SK-N-SH treated with all-trans-retinoic acid at 6 μM for 48 hours (cell line): ENCODE data around the gene ATP6V0B.

Experiments
- ESRRG ChIP-seq: fragments of 250-450 bp; sonication (Bioruptor Pico); IDR thresholded peaks from 2 replicates; pipeline ENCODE4 v1.6.1; 2021; ENCODE audit warnings: mild to moderate bottlenecking
- GLIS3 ChIP-seq: fragments of 250-450 bp; sonication (Bioruptor Pico); IDR thresholded peaks from 2 replicates; pipeline ENCODE4 v1.5.0; 2020; ENCODE audit warnings: mild to moderate bottlenecking, moderate library complexity
- OSR1 ChIP-seq: fragments of 250-450 bp; sonication (Bioruptor Pico); IDR thresholded peaks from 2 replicates; pipeline ENCODE4 v1.8.0; 2022; ENCODE audit warnings: moderate library complexity, mild to moderate bottlenecking, inconsistent platforms
- TCF4 ChIP-seq: fragments of 250-450 bp; sonication (Bioruptor Pico); IDR thresholded peaks from 2 replicates; pipeline ENCODE4 v1.8.0; 2021; ENCODE audit warnings: mild to moderate bottlenecking, moderate library complexity, borderline replicate concordance
- ZC3H10 ChIP-seq: fragments of 250-450 bp; sonication (Bioruptor Pico); IDR thresholded peaks from 2 replicates; pipeline ENCODE4 v1.5.1; 2021; ENCODE audit warnings: mild to moderate bottlenecking, moderate library complexity
- ZFP30 ChIP-seq: fragments of 450-650 bp; formaldehyde crosslinking; IDR thresholded peaks from 2 replicates; pipeline ENCODE4 v1.5.0; 2022; ENCODE audit warnings: mild to moderate bottlenecking, moderate library complexity
- TF ChIP-seq, protein P1 (sequence below): fragments of 250-450 bp; sonication (Bioruptor Pico); IDR thresholded peaks from 2 replicates; pipeline ENCODE4 v1.5.1; 2021; ENCODE audit warnings: mild to moderate bottlenecking, moderate library complexity
- TF ChIP-seq, protein P2 (sequence below): fragments of 250-450 bp; sonication (Bioruptor Pico); IDR thresholded peaks from 2 replicates; pipeline ENCODE4 v1.8.0; 2020; ENCODE audit warnings: mild to moderate bottlenecking, moderate library complexity, borderline replicate concordance

DNA sequence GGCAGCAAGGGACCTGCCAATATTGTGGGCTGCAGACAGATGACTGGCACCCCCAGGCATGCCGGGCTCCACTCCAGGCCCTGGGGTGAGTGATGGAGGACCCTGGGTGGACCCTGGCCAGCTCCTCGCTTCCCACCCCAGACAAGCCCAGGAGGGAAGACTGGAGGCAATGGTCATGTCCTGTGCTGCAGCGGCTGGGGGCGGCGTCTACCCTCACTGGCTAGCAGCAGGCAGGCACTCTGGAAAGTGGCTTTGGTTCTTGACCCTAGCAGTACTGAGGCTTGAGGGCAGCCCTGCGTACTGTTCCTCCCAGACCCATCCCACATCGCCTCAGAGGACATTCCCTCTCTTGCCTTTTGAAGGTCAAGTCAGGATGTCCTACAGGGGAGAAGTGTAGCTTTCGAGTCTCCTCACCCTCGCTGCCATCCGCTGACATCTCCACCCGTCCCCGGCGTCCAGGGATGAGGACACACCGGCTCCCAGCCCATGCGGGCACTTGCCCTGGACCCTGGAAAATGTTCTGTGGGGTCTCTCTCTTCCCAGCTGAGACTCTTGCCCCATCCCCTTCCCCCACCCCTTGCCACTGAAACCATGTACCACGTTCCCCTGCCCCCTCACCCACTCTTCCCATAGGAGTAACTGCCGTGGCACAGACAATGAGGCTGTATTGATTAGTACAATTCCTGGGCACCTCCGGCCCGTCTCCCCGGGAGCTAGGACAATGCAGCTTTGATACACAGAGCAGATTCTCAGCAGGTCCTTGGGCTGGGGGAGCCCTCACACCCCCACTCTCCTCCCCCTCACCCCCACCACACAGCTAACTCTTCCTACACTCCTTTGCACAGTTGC is 41.5 kb downstream of the ATP6V0B start:
- no peak for TF ChIP-seq ESRRG
- no peak for TF ChIP-seq ZC3H10 (CRISPR knock-in tag)
- no peak for TF ChIP-seq ZFP30 (CRISPR knock-in tag)
- TF ChIP-seq OSR1 (CRISPR knock-in tag), result no peak
- TF ChIP-seq, protein P1, sequence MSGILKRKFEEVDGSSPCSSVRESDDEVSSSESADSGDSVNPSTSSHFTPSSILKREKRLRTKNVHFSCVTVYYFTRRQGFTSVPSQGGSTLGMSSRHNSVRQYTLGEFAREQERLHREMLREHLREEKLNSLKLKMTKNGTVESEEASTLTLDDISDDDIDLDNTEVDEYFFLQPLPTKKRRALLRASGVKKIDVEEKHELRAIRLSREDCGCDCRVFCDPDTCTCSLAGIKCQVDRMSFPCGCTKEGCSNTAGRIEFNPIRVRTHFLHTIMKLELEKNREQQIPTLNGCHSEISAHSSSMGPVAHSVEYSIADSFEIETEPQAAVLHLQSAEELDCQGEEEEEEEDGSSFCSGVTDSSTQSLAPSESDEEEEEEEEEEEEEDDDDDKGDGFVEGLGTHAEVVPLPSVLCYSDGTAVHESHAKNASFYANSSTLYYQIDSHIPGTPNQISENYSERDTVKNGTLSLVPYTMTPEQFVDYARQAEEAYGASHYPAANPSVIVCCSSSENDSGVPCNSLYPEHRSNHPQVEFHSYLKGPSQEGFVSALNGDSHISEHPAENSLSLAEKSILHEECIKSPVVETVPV, result no peak
- TF ChIP-seq GLIS3, result no peak
- no peak for TF ChIP-seq TCF4 (CRISPR knock-in tag)
- TF ChIP-seq, protein P2, sequence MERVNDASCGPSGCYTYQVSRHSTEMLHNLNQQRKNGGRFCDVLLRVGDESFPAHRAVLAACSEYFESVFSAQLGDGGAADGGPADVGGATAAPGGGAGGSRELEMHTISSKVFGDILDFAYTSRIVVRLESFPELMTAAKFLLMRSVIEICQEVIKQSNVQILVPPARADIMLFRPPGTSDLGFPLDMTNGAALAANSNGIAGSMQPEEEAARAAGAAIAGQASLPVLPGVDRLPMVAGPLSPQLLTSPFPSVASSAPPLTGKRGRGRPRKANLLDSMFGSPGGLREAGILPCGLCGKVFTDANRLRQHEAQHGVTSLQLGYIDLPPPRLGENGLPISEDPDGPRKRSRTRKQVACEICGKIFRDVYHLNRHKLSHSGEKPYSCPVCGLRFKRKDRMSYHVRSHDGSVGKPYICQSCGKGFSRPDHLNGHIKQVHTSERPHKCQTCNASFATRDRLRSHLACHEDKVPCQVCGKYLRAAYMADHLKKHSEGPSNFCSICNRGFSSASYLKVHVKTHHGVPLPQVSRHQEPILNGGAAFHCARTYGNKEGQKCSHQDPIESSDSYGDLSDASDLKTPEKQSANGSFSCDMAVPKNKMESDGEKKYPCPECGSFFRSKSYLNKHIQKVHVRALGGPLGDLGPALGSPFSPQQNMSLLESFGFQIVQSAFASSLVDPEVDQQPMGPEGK, result no peak
